ENCODE data around the gene C20orf96.
"Not testable (repeated sequence)": the region's sequence is repeated elsewhere in the genome, so short reads cannot be mapped to it uniquely, and the experiment has no call there.

Gene C20orf96

DNA sequence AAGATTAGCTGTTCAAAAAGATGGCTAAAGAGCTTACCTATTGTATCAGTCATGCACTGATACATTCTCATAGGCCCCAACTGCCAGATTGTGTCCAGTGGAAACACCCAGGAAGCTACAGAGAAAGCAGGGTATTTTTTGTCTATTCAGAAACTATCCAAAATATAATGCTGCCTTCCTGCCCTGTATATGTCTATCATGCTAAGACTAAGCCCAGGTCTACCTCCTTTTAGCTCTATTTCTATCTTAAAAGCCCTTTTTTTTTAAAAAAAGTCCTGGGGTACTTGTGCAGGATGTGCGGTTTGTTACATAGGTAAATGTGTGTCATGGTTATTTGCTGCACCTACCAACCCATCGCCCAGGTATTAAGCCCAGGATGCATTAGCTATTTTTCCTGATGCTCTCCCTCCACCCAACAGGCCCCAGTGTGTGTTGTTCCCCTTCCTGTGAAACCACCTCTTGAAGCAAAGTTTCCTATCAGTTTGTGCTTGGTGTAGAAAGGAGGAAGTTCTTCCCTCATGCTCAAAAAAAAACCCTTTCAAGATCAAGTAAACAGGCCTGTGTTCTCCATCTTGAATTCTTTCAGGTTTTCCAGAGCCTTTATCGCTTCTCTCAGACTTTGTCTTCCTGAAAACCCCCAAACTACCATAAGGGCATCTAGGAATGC, 63.0 kb downstream of the C20orf96 start:
- Histone ChIP-seq H3K27me3 (replicated peaks) (no peaks in the 10 kb centered on the region), H3K36me3 (replicated peaks) (no peaks in the 10 kb centered on the region), H3K27ac (no peak overlapping the region), H3K4me3 (ENCODE audit: low read depth, low read length) (no peak overlapping the region)
- no peak for DNase-seq
- TF ChIP-seq, protein P1, sequence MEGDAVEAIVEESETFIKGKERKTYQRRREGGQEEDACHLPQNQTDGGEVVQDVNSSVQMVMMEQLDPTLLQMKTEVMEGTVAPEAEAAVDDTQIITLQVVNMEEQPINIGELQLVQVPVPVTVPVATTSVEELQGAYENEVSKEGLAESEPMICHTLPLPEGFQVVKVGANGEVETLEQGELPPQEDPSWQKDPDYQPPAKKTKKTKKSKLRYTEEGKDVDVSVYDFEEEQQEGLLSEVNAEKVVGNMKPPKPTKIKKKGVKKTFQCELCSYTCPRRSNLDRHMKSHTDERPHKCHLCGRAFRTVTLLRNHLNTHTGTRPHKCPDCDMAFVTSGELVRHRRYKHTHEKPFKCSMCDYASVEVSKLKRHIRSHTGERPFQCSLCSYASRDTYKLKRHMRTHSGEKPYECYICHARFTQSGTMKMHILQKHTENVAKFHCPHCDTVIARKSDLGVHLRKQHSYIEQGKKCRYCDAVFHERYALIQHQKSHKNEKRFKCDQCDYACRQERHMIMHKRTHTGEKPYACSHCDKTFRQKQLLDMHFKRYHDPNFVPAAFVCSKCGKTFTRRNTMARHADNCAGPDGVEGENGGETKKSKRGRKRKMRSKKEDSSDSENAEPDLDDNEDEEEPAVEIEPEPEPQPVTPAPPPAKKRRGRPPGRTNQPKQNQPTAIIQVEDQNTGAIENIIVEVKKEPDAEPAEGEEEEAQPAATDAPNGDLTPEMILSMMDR (IDR thresholded peaks at IDR 0.05; ENCODE audit: low read depth, low read length, missing control alignments) = no peak
- in situ Hi-C loops (cut with HindIII; ENCODE audit: low pct_ligation_motif_present, low sequenced_read_pairs) = no loop called here

DNA sequence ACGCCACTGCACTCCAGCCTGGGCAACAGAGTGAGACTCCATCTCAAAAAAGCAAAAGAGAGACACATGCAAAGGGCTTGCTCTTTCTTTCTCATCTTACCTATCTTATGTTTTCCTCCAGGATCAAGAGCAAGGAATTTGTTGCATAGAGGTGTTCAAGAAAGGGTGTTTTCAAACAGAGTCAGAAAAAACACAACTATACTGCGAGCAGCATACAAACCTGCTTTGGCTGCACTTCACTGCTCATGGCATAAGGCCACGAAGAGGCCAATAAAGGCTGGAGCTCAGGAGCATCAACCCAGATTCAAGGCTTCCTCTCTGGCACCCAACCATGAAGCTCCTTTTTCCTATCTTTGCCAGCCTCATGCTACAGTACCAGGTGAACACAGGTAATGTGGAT, 63.6 kb downstream of the C20orf96 start, which contains the start of gene DEFB129:
Gene DEFB129, plus strand, starts transcription at position 301 of the 400 bp plus-strand sequence. Its CDS starts 31 bp downstream, at position 332.
- no peak for DNase-seq
- Histone ChIP-seq H3K27ac (no peak within 1 kb of the TSS), H3K27me3 (replicated peaks) (no peaks in the 10 kb centered on the region), H3K36me3 (replicated peaks) (no peaks in the 10 kb centered on the region), H3K4me3 (ENCODE audit: low read depth, low read length) (no peak within 1 kb of the TSS)
- TF ChIP-seq, protein P1 (IDR thresholded peaks at IDR 0.05; ENCODE audit: low read depth, low read length, missing control alignments) = no peak
- in situ Hi-C loops (cut with HindIII; ENCODE audit: low pct_ligation_motif_present, low sequenced_read_pairs) = no loop called here

DNA sequence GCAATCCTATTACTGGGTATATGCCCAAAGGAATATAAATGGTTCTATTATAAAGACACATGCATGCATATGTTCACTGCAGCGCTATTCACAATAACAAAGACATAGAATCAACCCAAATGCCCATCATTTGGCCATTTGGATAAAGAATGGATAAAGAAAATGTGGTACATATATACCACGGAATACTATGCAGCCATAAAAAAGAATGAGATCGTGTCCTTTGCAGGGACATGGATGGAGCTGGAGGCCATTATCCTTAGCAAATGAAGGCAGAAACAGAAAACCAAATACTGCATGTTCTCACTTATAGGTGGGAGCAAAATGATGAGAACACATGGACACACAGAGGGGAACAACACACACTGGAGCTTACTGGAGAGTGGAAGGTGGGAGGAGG, 64.7 kb downstream of the C20orf96 start:
- DNase-seq; H3K27ac ChIP-seq; in situ Hi-C loops (cut with HindIII; ENCODE audit: low pct_ligation_motif_present, low sequenced_read_pairs); H3K27me3 ChIP-seq (replicated peaks); H3K4me3 ChIP-seq (ENCODE audit: low read depth, low read length); H3K36me3 ChIP-seq (replicated peaks): not testable (repeated sequence)

DNA sequence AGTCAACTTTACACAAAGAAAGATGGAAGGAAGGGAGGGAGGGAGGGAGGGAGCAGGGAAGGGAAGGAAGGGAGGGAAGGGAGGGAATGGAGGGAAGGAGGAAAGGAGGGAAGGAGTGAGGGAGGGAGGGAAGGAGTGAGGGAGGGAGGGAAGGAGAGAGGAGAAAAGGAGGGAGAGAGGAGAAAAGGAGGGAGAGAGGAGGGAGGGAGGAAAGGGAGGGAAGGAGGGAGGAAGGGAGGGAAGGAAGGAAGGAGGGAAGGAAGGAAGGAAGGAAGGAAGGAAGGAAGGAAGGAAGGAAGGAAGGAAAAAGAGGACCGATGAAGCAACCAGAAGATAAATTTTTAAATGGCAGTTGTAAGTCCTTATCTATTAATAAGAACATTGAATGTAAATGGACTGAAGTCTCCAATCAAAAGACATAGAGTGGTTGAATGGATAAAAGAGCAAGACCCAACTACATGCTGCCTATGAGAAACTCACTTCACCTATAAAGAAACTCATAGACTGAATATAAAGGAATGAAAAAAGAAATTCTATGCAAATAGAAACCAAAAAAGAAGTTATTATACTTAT, 69.2 kb downstream of the C20orf96 start:
- Histone ChIP-seq H3K36me3 (replicated peaks) (no peaks in the 10 kb centered on the region), H3K4me3 (ENCODE audit: low read depth, low read length) (no peak overlapping the region), H3K27me3 (replicated peaks) (no peaks in the 10 kb centered on the region), H3K27ac (no peak overlapping the region)
- in situ Hi-C loops (cut with HindIII; ENCODE audit: low pct_ligation_motif_present, low sequenced_read_pairs) = no loop called here
- DNase-seq = no peak
- TF ChIP-seq, protein P1 (IDR thresholded peaks at IDR 0.05; ENCODE audit: low read depth, low read length, missing control alignments) = no peak
